ENCODE measurements around the gene CCDC157.

Gene CCDC157

GRCh38 chr22:30312053-30312452 is 44.8 kb upstream of the CCDC157 start (continued):
- TF ChIP-seq ZNF776 (tag by site-specific recombination; IDR thresholded peaks at IDR 0.05; ENCODE audit: borderline replicate concordance) (no peak), ZNF785 (tag by site-specific recombination; IDR thresholded peaks at IDR 0.05) (no peak), ZNF792 (tag by site-specific recombination; IDR thresholded peaks at IDR 0.05) (no peak), ZNF544 (tag by site-specific recombination; IDR thresholded peaks at IDR 0.05) (no peak), SP7 (tag by site-specific recombination; IDR thresholded peaks at IDR 0.05) (peak; percentile 68), GLI2 (tag by site-specific recombination; IDR thresholded peaks at IDR 0.05; ENCODE audit: borderline replicate concordance, low read depth) (no peak), KLF7 (tag by site-specific recombination; IDR thresholded peaks at IDR 0.05; ENCODE audit: borderline replicate concordance) (no peak), OSR2 (tag by site-specific recombination; IDR thresholded peaks at IDR 0.05) (peak; percentile 38; the same call in 1 of the 2 replicates), ZEB2 (tag by site-specific recombination; IDR thresholded peaks at IDR 0.05) (peak; percentile 86; the same call in 1 of the 2 replicates), ZNF394 (tag by site-specific recombination; IDR thresholded peaks at IDR 0.05; ENCODE audit: borderline replicate concordance) (no peak), TCF7L2 (IDR thresholded peaks at IDR 0.05; ENCODE audit: borderline replicate concordance, low read depth, low read length) (no peak), ZNF24 (tag by site-specific recombination; IDR thresholded peaks at IDR 0.05) (peak; percentile 80), KLF1 (tag by site-specific recombination; IDR thresholded peaks at IDR 0.05) (peak; percentile 71), ZNF837 (tag by site-specific recombination; IDR thresholded peaks at IDR 0.05) (no peak), ZNF707 (tag by site-specific recombination; IDR thresholded peaks at IDR 0.05) (no peak), HOXC10 (CRISPR knock-in tag; IDR thresholded peaks at IDR 0.05) (0 out of 2 replicates have a peak, but pooled peaks have one; percentile 61)
- TF ChIP-seq, protein P1, sequence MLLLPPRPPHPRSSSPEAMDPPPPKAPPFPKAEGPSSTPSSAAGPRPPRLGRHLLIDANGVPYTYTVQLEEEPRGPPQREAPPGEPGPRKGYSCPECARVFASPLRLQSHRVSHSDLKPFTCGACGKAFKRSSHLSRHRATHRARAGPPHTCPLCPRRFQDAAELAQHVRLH (tag by site-specific recombination; IDR thresholded peaks at IDR 0.05), result no peak
- TF ChIP-seq, protein P2, sequence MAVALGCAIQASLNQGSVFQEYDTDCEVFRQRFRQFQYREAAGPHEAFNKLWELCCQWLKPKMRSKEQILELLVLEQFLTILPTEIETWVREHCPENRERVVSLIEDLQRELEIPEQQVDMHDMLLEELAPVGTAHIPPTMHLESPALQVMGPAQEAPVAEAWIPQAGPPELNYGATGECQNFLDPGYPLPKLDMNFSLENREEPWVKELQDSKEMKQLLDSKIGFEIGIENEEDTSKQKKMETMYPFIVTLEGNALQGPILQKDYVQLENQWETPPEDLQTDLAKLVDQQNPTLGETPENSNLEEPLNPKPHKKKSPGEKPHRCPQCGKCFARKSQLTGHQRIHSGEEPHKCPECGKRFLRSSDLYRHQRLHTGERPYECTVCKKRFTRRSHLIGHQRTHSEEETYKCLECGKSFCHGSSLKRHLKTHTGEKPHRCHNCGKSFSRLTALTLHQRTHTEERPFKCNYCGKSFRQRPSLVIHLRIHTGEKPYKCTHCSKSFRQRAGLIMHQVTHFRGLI (tag by site-specific recombination; IDR thresholded peaks at IDR 0.05), result no peak
- TF ChIP-seq, protein P3, sequence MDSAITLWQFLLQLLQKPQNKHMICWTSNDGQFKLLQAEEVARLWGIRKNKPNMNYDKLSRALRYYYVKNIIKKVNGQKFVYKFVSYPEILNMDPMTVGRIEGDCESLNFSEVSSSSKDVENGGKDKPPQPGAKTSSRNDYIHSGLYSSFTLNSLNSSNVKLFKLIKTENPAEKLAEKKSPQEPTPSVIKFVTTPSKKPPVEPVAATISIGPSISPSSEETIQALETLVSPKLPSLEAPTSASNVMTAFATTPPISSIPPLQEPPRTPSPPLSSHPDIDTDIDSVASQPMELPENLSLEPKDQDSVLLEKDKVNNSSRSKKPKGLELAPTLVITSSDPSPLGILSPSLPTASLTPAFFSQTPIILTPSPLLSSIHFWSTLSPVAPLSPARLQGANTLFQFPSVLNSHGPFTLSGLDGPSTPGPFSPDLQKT (IDR thresholded peaks at IDR 0.05; ENCODE audit: borderline replicate concordance, low read depth, low read length), result no peak

DNA sequence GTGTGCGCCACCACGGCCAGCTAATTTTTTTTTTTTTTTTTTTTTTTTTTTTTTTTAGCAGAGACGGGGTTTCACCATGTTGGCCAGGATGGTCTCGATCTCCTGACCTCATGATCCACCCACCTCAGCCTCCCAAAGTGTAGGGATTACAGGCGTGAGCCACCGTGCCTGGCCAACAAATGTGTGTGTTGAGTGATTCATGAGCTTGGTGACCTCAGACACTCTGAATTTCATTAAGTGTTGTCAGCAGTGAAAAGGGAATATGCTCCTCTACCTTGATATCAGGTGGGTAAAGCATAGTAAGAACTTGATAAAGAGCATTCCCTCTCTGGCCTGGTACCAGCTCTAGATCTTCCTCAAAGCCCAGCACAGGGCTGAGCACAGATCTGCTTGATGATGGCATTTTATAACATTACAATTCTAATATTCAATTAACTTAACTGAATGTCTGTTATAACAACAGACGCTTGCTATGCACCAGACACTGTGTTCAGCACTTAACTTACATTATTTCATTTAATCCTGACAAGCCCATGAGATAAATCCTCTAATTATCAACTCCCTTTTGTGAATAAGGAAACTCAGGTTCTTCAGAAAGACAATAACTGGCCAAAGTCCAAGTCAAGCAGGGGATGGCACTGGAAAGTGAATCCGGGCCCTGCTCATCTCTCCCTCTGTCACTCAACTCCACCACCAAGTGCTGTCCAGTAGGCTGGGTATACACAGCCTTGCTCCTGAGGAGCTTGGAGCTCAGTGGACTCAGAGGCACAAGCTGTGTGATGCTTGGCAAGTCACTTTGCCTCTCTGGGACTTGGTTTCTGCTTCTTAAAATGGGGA is 43.1 kb upstream of the CCDC157 start:
- Histone ChIP-seq H3K9me3 (ENCODE audit: control insufficient read depth, insufficient read depth, low read depth, low read length) (no peaks in the 10 kb centered on the region), H3K36me3 (ENCODE audit: control insufficient read depth in 2 of 2, insufficient read depth in 1 of 2, low read length in 2 of 2) (peaks cover 0 to 5% of the 10 kb centered on the region in 2 experiments; a peak in 2 of 3 replicates), H3K4me3 (ENCODE audit: low read depth, low read length) (no peak overlapping the region), H3K27ac (ENCODE audit: extremely low read depth, low read depth, low read length) (no peak overlapping the region), H3K4me1 (ENCODE audit: control insufficient read depth, insufficient read depth, low read length) (no peaks in the 10 kb centered on the region)
- TF ChIP-seq ZNF138 (tag by site-specific recombination; IDR thresholded peaks at IDR 0.05; ENCODE audit: borderline replicate concordance) (no peak), YY2 (tag by site-specific recombination; IDR thresholded peaks at IDR 0.05) (no peak), ZNF510 (tag by site-specific recombination; IDR thresholded peaks at IDR 0.05; ENCODE audit: insufficient replicate concordance) (no peak), MZF1 (tag by site-specific recombination; IDR thresholded peaks at IDR 0.05; ENCODE audit: borderline replicate concordance) (no peak), SP2 (tag by site-specific recombination; IDR thresholded peaks at IDR 0.05) (no peak), ZNF629 (tag by site-specific recombination; IDR thresholded peaks at IDR 0.05) (peak; percentile 43; the same call in 1 of the 2 replicates), ZIC2 (tag by site-specific recombination; IDR thresholded peaks at IDR 0.05) (no peak), ZFP3 (tag by site-specific recombination; IDR thresholded peaks at IDR 0.05; ENCODE audit: low read depth) (no peak), ZNF362 (tag by site-specific recombination; IDR thresholded peaks at IDR 0.05) (peak; percentile 3; the same call in 1 of the 2 replicates), ZNF239 (tag by site-specific recombination; IDR thresholded peaks at IDR 0.05) (no peak)
- TF ChIP-seq, protein P4, sequence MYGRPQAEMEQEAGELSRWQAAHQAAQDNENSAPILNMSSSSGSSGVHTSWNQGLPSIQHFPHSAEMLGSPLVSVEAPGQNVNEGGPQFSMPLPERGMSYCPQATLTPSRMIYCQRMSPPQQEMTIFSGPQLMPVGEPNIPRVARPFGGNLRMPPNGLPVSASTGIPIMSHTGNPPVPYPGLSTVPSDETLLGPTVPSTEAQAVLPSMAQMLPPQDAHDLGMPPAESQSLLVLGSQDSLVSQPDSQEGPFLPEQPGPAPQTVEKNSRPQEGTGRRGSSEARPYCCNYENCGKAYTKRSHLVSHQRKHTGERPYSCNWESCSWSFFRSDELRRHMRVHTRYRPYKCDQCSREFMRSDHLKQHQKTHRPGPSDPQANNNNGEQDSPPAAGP (tag by site-specific recombination; IDR thresholded peaks at IDR 0.05), result peak; percentile 44; the same call in 1 of the 2 replicates
- CTCF ChIA-PET, result interaction anchor here (0.5 to 4.6 kb wide), 6 partner anchors 13 to 666 kb away, joined by 3 to 22 read pairs (median 4); no protein-coding TSS in a partner anchor
- POLR2A ChIA-PET, result interaction anchor here (1.0 to 1.9 kb wide), 4 partner anchors 9 to 110 kb away, joined by 3 to 9 read pairs (median 5); partner anchors contain the start of gene TBC1D10A
